ENCODE data around the gene OR7G3.

DNA sequence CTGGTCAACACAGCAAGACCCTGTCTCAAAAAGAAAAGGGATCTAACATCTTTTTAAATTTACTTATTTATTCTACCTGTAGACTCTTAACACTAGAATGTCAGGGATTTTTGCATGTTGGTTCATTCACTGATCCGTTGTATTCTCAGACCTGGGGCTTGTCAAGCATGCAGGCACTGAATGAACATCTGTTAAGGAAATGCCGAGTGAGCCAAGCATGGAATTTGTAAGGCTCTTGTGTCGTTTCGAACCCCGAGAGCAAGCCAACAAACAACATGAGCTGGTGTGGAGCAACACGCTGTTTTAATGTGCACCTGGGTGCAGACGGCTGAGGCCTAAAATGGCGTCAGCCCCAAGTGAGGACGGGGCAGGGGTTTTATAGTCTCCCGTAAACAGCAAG is 49.8 kb downstream of the OR7G3 start:
- TF ChIP-seq EZH2 (optimal IDR thresholded peaks at IDR 0.05; ENCODE audit: low read depth, low read length), result no peak
- TF ChIP-seq, protein P1, sequence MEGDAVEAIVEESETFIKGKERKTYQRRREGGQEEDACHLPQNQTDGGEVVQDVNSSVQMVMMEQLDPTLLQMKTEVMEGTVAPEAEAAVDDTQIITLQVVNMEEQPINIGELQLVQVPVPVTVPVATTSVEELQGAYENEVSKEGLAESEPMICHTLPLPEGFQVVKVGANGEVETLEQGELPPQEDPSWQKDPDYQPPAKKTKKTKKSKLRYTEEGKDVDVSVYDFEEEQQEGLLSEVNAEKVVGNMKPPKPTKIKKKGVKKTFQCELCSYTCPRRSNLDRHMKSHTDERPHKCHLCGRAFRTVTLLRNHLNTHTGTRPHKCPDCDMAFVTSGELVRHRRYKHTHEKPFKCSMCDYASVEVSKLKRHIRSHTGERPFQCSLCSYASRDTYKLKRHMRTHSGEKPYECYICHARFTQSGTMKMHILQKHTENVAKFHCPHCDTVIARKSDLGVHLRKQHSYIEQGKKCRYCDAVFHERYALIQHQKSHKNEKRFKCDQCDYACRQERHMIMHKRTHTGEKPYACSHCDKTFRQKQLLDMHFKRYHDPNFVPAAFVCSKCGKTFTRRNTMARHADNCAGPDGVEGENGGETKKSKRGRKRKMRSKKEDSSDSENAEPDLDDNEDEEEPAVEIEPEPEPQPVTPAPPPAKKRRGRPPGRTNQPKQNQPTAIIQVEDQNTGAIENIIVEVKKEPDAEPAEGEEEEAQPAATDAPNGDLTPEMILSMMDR (IDR thresholded peaks at IDR 0.05; ENCODE audit: low read length), result no peak

All from MM.1S (cell line).